H9 (cell line): Measurements from ENCODE around the gene CEACAM16. TPM values are rescaled to one million over a fixed set of nuclear protein-coding genes. Genes with fewer than 3 reads are reported as not detected.

Experiments
- DNase-seq: peaks from one replicate; pipeline ENCODE4 v3.0.0-alpha.2; 2017
- H2AFZ ChIP-seq: one replicate; pipeline ENCODE4 v1.6.1; 2013; ENCODE audit warnings: mild to moderate bottlenecking, low read length, control low read depth, moderate library complexity
- H2AK5ac ChIP-seq: 2 replicates; pipeline ENCODE4 v1.6.1; 2013; ENCODE audit warnings: low read length, control low read depth, mixed read lengths; ENCODE audit not compliant: insufficient read length
- H2BK120ac ChIP-seq: one replicate; pipeline ENCODE4 v1.6.1; 2013; ENCODE audit warnings: low read depth, mild to moderate bottlenecking, low read length, control low read depth, inconsistent platforms; ENCODE audit not compliant: poor library complexity, severe bottlenecking
- H2BK12ac ChIP-seq: 2 replicates; pipeline ENCODE4 v1.6.1; 2013; ENCODE audit warnings: low read length, control low read depth, mixed read lengths, low read depth; ENCODE audit not compliant: insufficient read length
- H2BK15ac ChIP-seq: 2 replicates; pipeline ENCODE4 v1.6.1; 2013; ENCODE audit warnings: low read depth, low read length, control low read depth
- H2BK20ac ChIP-seq: one replicate; pipeline ENCODE4 v1.6.1; 2013; ENCODE audit warnings: low read depth, mild to moderate bottlenecking, low read length, control low read depth, inconsistent platforms; ENCODE audit not compliant: poor library complexity, severe bottlenecking
- H2BK5ac ChIP-seq: 2 replicates; pipeline ENCODE4 v1.6.1; 2013; ENCODE audit warnings: low read length, control low read depth, mixed read lengths; ENCODE audit not compliant: insufficient read length
- H3K14ac ChIP-seq: 2 replicates; pipeline ENCODE4 v1.6.1; 2013; ENCODE audit warnings: low read length, control low read depth; ENCODE audit not compliant: insufficient read depth
- H3K18ac ChIP-seq: 2 replicates; pipeline ENCODE4 v1.6.1; 2013; ENCODE audit warnings: low read depth, mild to moderate bottlenecking, mixed read lengths, low read length, control low read depth; ENCODE audit not compliant: insufficient read length
- H3K23ac ChIP-seq: 2 replicates; pipeline ENCODE4 v1.6.1; 2013; ENCODE audit warnings: low read length, control low read depth, mixed read lengths, low read depth; ENCODE audit not compliant: insufficient read length
- H3K23me2 ChIP-seq: 2 replicates; pipeline ENCODE4 v1.6.1; 2013; ENCODE audit warnings: low read depth, mild to moderate bottlenecking, mixed read lengths, low read length, control low read depth; ENCODE audit not compliant: insufficient read length, poor library complexity, severe bottlenecking
- H3K27ac ChIP-seq: 2 replicates; pipeline ENCODE4 v1.5.1; 2013; ENCODE audit warnings: low read length, control low read depth, mixed read lengths, low read depth; ENCODE audit not compliant: insufficient read length
- H3K27me3 ChIP-seq: 2 replicates; pipeline ENCODE4 v1.6.1; 2013; ENCODE audit warnings: low read length, control low read depth, inconsistent platforms; ENCODE audit not compliant: insufficient read depth
- H3K4ac ChIP-seq: 2 replicates; pipeline ENCODE4 v1.6.1; 2013; ENCODE audit warnings: low read depth, mild to moderate bottlenecking, control low read depth, inconsistent platforms, low read length, moderate library complexity
- H3K4me1 ChIP-seq: 2 replicates; pipeline ENCODE4 v1.6.1; 2013; ENCODE audit warnings: low read length, control low read depth, inconsistent platforms; ENCODE audit not compliant: insufficient read depth
- H3K4me2 ChIP-seq: 2 replicates; pipeline ENCODE4 v1.6.1; 2013; ENCODE audit warnings: low read length, control low read depth, mixed read lengths; ENCODE audit not compliant: insufficient read length, insufficient read depth
- H3K56ac ChIP-seq: 2 replicates; pipeline ENCODE4 v1.6.1; 2013; ENCODE audit warnings: low read depth, mild to moderate bottlenecking, mixed read lengths, low read length, control low read depth; ENCODE audit not compliant: insufficient read length
- H3K79me1 ChIP-seq: 2 replicates; pipeline ENCODE4 v1.6.1; 2013; ENCODE audit warnings: low read depth, mild to moderate bottlenecking, moderate library complexity, low read length, control low read depth, inconsistent platforms; ENCODE audit not compliant: insufficient read depth, poor library complexity, severe bottlenecking
- H3K79me2 ChIP-seq: 2 replicates; pipeline ENCODE4 v1.6.1; 2013; ENCODE audit warnings: low read length, control low read depth, inconsistent platforms; ENCODE audit not compliant: insufficient read depth
- H3K9ac ChIP-seq: 2 replicates; pipeline ENCODE4 v1.6.1; 2013; ENCODE audit warnings: low read length, control low read depth, mixed read lengths; ENCODE audit not compliant: insufficient read length; ENCODE audit errors: extremely low read depth
- H3K9me3 ChIP-seq: one replicate; pipeline ENCODE4 v1.6.1; 2013; ENCODE audit warnings: low read depth, low read length, inconsistent platforms; ENCODE audit not compliant: control insufficient read depth
- H3T11ph ChIP-seq: one replicate; pipeline ENCODE4 v1.6.1; 2013; ENCODE audit warnings: mild to moderate bottlenecking, low read length, control low read depth, inconsistent platforms
- H4K20me1 ChIP-seq: one replicate; pipeline ENCODE4 v1.6.1; 2013; ENCODE audit not compliant: control insufficient read depth, insufficient read length, insufficient read depth
- H4K5ac ChIP-seq: 2 replicates; pipeline ENCODE4 v1.6.1; 2013; ENCODE audit warnings: low read depth, mild to moderate bottlenecking, mixed read lengths, low read length, control low read depth; ENCODE audit not compliant: insufficient read length
- H4K8ac ChIP-seq: replicated peaks from 2 replicates; pipeline ENCODE4 v1.6.1; 2013; ENCODE audit warnings: low read length, control low read depth, mixed read lengths, low read depth; ENCODE audit not compliant: insufficient read length
- H4K91ac ChIP-seq: 2 replicates; pipeline ENCODE4 v1.6.1; 2013; ENCODE audit warnings: low read depth, mild to moderate bottlenecking, moderate library complexity, mixed read lengths, low read length, control low read depth; ENCODE audit not compliant: insufficient read length
- H3K27ac Mint-ChIP-seq, 3 experiments: 2 replicates in 2 of 3; 3 replicates in 1 of 3; pipeline ENCODE4 v1.8.0; 2020 to 2021; ENCODE audit warnings: mixed read lengths in 3 of 3, mild to moderate bottlenecking in 1 of 3, moderate library complexity in 1 of 3
- H3K27me3 Mint-ChIP-seq: 2 replicates; pipeline ENCODE4 v1.8.0; 2021; ENCODE audit warnings: low read depth, mild to moderate bottlenecking, moderate library complexity, mixed read lengths
- H3K36me3 Mint-ChIP-seq, 3 experiments: 2 replicates in 2 of 3; 3 replicates in 1 of 3; pipeline ENCODE4 v1.8.0; 2020 to 2021; ENCODE audit warnings: low read depth in 3 of 3, mixed read lengths in 3 of 3; ENCODE audit not compliant: insufficient read depth in 1 of 3
- H3K4me1 Mint-ChIP-seq, 2 experiments: 2 replicates each; pipeline ENCODE4 v1.8.0; 2020; ENCODE audit warnings: mixed read lengths in 2 of 2
- H3K4me3 Mint-ChIP-seq, 2 experiments: 2 replicates in 1 of 2; 3 replicates in 1 of 2; pipeline ENCODE4 v1.8.0; 2020 to 2021; ENCODE audit warnings: mild to moderate bottlenecking in 2 of 2, mixed read lengths in 2 of 2, moderate library complexity in 1 of 2
- H3K9me3 Mint-ChIP-seq, 2 experiments: 2 replicates in 1 of 2; 3 replicates in 1 of 2; pipeline ENCODE4 v1.8.0; 2020; ENCODE audit warnings: mild to moderate bottlenecking in 2 of 2, mixed read lengths in 2 of 2, moderate library complexity in 1 of 2
- WGBS: extraction: QIAGEN DNeasy Blood & Tissue Kit; methylation state at CpG from one replicate; pipeline ENCODE4 v1.1.7; 2013; ENCODE audit warnings: missing lambda C conversion rate, low lambda C conversion rate, mixed read lengths; ENCODE audit not compliant: insufficient read length; ENCODE audit errors: extremely low coverage; 5-methylcytosine and 5-hydroxymethylcytosine counted together
- total RNA-seq: library from RNA; stranded (reverse); gene quantifications from 2 replicates; pipeline ENCODE4 v1.2.1, GENCODE V29; 2021
- TF ChIP-seq, protein P1 (sequence below): fragments of 200-600 bp; sonication (generic); conservative IDR thresholded peaks from 3 replicates; pipeline ENCODE4 v1.8.0; 2021; ENCODE audit warnings: antibody characterized with exemption, mild to moderate bottlenecking

Gene CEACAM16
- total RNA-seq, 1 experiment from 2014 or later = not detected

DNA sequence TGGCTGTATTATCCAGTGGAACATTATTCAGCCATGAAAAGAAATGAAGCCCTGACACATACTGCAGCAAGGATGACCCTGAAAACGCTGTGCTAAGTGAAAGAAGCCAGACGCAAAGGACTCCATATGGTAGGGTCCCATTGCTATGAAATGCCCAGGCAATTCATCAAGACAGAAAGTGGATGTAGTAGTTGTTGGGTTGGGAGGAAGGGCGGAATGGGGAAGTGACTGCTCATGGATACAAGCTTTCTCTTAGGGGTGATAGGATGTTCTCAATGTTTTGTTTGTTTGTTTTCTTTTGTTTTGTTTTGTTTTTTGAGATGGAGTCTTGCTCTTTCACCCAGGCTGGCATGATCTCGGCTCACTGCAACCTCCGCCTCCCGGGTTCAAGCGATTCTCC, 11.1 kb upstream of the CEACAM16 start:
- Histone ChIP-seq H3K14ac (no peak overlapping the region), H3K56ac (no peak overlapping the region), H3K23ac (no peak overlapping the region), H2BK120ac (no peak overlapping the region), H3K79me2 (no peaks in the 10 kb centered on the region), H2BK15ac (no peak overlapping the region), H2AK5ac (no peak overlapping the region), H3T11ph (no peak overlapping the region), H3K18ac (no peak overlapping the region), H3K23me2 (no peaks in the 10 kb centered on the region), H3K79me1 (no peaks in the 10 kb centered on the region), H2AFZ (no peak overlapping the region), H4K8ac (no peak overlapping the region), H3K4me1 (peaks cover 2% of the 10 kb centered on the region; the same call in 1 of the 2 replicates), H2BK20ac (no peak overlapping the region), H3K9ac (no peak overlapping the region), H3K4ac (no peak overlapping the region), H3K9me3 (no peaks in the 10 kb centered on the region), H2BK12ac (no peak overlapping the region), H2BK5ac (no peak overlapping the region), H3K27me3 (no peaks in the 10 kb centered on the region), H4K91ac (no peak overlapping the region), H3K4me2 (no peak overlapping the region), H4K5ac (no peak overlapping the region), H4K20me1 (no peaks in the 10 kb centered on the region), H3K27ac (no peak overlapping the region)
- H3K27me3 Mint-ChIP-seq = peaks cover 11% of the 10 kb centered on the region
- peaks cover 17 to 18% of the 10 kb centered on the region in 2 experiments for H3K4me1 Mint-ChIP-seq
- no peaks in the 10 kb centered on the region for H3K36me3 Mint-ChIP-seq
- no peaks in the 10 kb centered on the region for H3K9me3 Mint-ChIP-seq
- TF ChIP-seq, protein P1, sequence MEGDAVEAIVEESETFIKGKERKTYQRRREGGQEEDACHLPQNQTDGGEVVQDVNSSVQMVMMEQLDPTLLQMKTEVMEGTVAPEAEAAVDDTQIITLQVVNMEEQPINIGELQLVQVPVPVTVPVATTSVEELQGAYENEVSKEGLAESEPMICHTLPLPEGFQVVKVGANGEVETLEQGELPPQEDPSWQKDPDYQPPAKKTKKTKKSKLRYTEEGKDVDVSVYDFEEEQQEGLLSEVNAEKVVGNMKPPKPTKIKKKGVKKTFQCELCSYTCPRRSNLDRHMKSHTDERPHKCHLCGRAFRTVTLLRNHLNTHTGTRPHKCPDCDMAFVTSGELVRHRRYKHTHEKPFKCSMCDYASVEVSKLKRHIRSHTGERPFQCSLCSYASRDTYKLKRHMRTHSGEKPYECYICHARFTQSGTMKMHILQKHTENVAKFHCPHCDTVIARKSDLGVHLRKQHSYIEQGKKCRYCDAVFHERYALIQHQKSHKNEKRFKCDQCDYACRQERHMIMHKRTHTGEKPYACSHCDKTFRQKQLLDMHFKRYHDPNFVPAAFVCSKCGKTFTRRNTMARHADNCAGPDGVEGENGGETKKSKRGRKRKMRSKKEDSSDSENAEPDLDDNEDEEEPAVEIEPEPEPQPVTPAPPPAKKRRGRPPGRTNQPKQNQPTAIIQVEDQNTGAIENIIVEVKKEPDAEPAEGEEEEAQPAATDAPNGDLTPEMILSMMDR = no peak
- H3K4me3 Mint-ChIP-seq = no peak overlapping the region
- no peak overlapping the region for H3K27ac Mint-ChIP-seq
- DNase-seq = no peak
- whole genome bisulfite sequencing = no CpG with 5 or more reads among the region's 7 CpGs
